ENCODE measurements around the gene C16orf46. TPM values are rescaled to one million over a fixed set of nuclear protein-coding genes. Genes with fewer than 3 reads are reported as not detected.

Gene C16orf46
- total and polyA plus RNA-seq, 9 of the 15 experiments (the other 6 are each of a cell fraction or from before 2014, with no cell fraction given): 0.10 to 0.98 (median 0.41) TPM; not detected in 1

GRCh38 chr16:81066681-81067080 is 10.4 kb downstream of the C16orf46 start:
- in situ Hi-C loops (cut with MboI): no loop called here
- BruUV-seq (replicated peaks): no TSS peak
- H3K4me2 ChIP-seq (ENCODE audit: insufficient read depth, low read length): no peak overlapping the region
- 57% methylated on average over 4 of the region's 4 CpGs for WGBS (ENCODE audit: insufficient coverage, low coverage, missing lambda C conversion rate)
- ATAC-seq: no peak
- no peak overlapping the region for H3K27ac ChIP-seq (ENCODE audit: extremely low read depth, low read depth, low read length)
- no peak for DNase-seq (ENCODE audit: extremely low read depth in 1 of 4, low spot score in 3 of 4)
- no peaks in the 10 kb centered on the region for H4K20me1 ChIP-seq (replicated peaks; ENCODE audit: control insufficient read depth, insufficient read depth, low read length)
- H3K9me1 ChIP-seq (ENCODE audit: control insufficient read depth, insufficient read depth, low read length): no peaks in the 10 kb centered on the region
- no peak overlapping the region for H3K4me3 ChIP-seq
- H3K36me3 ChIP-seq (ENCODE audit: control insufficient read depth, insufficient read depth, low read length): no peaks in the 10 kb centered on the region
- no peak for FAIRE-seq
- ChIA-PET POLR2A (interaction anchor here (0.5 to 1.0 kb wide), 3 partner anchors 10 to 195 kb away, joined by 3 to 6 read pairs (median 3); partner anchors contain the start of gene C16orf46), CTCF (ENCODE audit: low intra/inter-chr PET ratio) (no interaction called here)
- no peak overlapping the region for H2AFZ ChIP-seq (ENCODE audit: low read depth, low read length)
- H3K9ac ChIP-seq (ENCODE audit: insufficient read depth in 1 of 2, low read depth in 2 of 2, low read length in 2 of 2): no peak overlapping the region
- TF ChIP-seq SUPT5H (IDR thresholded peaks at IDR 0.05): no peak
- TF ChIP-seq ZNF121 (CRISPR knock-in tag; conservative IDR thresholded peaks at IDR 0.05): no peak
- no peak for TF ChIP-seq ELF1 (tag; IDR thresholded peaks at IDR 0.05)
- TF ChIP-seq RFX1 (IDR thresholded peaks at IDR 0.05): peak; percentile 68
- TF ChIP-seq, protein P1, sequence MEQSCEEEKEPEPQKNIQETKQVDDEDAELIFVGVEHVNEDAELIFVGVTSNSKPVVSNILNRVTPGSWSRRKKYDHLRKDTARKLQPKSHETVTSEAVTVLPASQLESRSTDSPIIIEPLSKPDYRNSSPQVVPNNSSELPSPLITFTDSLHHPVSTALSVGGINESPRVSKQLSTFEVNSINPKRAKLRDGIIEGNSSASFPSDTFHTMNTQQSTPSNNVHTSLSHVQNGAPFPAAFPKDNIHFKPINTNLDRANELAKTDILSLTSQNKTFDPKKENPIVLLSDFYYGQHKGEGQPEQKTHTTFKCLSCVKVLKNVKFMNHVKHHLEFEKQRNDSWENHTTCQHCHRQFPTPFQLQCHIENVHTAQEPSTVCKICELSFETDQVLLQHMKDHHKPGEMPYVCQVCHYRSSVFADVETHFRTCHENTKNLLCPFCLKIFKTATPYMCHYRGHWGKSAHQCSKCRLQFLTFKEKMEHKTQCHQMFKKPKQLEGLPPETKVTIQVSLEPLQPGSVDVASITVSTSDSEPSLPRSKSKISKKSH (CRISPR knock-in tag; IDR thresholded peaks at IDR 0.05): no peak
- intact Hi-C loops (cut with micrococcal nuclease): no loop called here
- H3K27me3 ChIP-seq (ENCODE audit: control insufficient read depth in 2 of 2, insufficient read depth in 2 of 2, low read length in 2 of 2): no peaks in the 10 kb centered on the region
- no peaks in the 10 kb centered on the region for H3K79me2 ChIP-seq (ENCODE audit: control insufficient read depth, insufficient read depth, low read length)
- no peaks in the 10 kb centered on the region for H3K9me3 ChIP-seq (replicated peaks; ENCODE audit: control insufficient read depth, insufficient read depth, low read depth, low read length)
- peaks cover 5% of the 10 kb centered on the region in 2 experiments; a peak in 3 of 5 replicates for H3K4me1 ChIP-seq (replicated peaks in 1 of 2; ENCODE audit: control insufficient read depth in 2 of 2, insufficient read depth in 2 of 2, low read length in 2 of 2)
